T-helper 2 cell treated with Interferon-gamma antibody and Interleukin-4, amounts not matched to agents 5 μg/mL and 100 μg/mL, for 36 hours (primary cell): ENCODE data around the gene TSG101.

Experiments used
- DNase-seq: peaks from one replicate; pipeline ENCODE4 v3.0.0; 2021; ENCODE audit warnings: low spot score
- H3K27ac Mint-ChIP-seq: one replicate; pipeline ENCODE4 v1.8.0; 2021; ENCODE audit warnings: mild to moderate bottlenecking, mixed read lengths
- H3K27me3 Mint-ChIP-seq: one replicate; pipeline ENCODE4 v1.8.0; 2021; ENCODE audit warnings: low read depth, mixed read lengths
- H3K36me3 Mint-ChIP-seq: one replicate; pipeline ENCODE4 v1.8.0; 2021; ENCODE audit warnings: low read depth, mixed read lengths
- H3K4me1 Mint-ChIP-seq: one replicate; pipeline ENCODE4 v1.8.0; 2021; ENCODE audit warnings: low read depth, mixed read lengths
- H3K4me3 Mint-ChIP-seq: one replicate; pipeline ENCODE4 v1.8.0; 2022; ENCODE audit warnings: mild to moderate bottlenecking, moderate library complexity, mixed read lengths
- H3K9me3 Mint-ChIP-seq: one replicate; pipeline ENCODE4 v1.8.0; 2021; ENCODE audit warnings: mixed read lengths

The TSG101 gene

GRCh38 chr11:18526521-18527296 lies at the start of gene TSG101:
Gene TSG101, minus strand, starts transcription at chr11:18526942. Its CDS starts 126 bp downstream, at chr11:18526816.
- H3K9me3 Mint-ChIP-seq: no peaks in the 10 kb centered on the region
- peaks cover 22% of the 10 kb centered on the region for H3K4me1 Mint-ChIP-seq
- H3K4me3 Mint-ChIP-seq: peak within 1 kb of the TSS; percentile 100
- peaks cover 20% of the 10 kb centered on the region for H3K36me3 Mint-ChIP-seq
- no peaks in the 10 kb centered on the region for H3K27me3 Mint-ChIP-seq
- peak within 1 kb of the TSS; percentile 100 for H3K27ac Mint-ChIP-seq
- peak; percentile 95 for DNase-seq

- Mint-ChIP-seq H3K4me3 (no peak overlapping the region), H3K4me1 (peaks cover 31% of the 10 kb centered on the region), H3K9me3 (no peaks in the 10 kb centered on the region), H3K27me3 (no peaks in the 10 kb centered on the region), H3K27ac (peak overlapping the region; percentile 49), H3K36me3 (peaks cover 43% of the 10 kb centered on the region)
- DNase-seq: no peak
Observed at GRCh38 chr11:18575361-18575760, 48.6 kb upstream of the TSG101 start.

GRCh38 chr11:18567081-18567480 lies 40.3 kb upstream of the TSG101 start:
- H3K27me3 Mint-ChIP-seq: no peaks in the 10 kb centered on the region
- H3K36me3 Mint-ChIP-seq: peaks cover 10% of the 10 kb centered on the region
- no peak overlapping the region for H3K4me3 Mint-ChIP-seq
- no peak for DNase-seq
- no peak overlapping the region for H3K27ac Mint-ChIP-seq
- no peaks in the 10 kb centered on the region for H3K9me3 Mint-ChIP-seq
- peaks cover 1% of the 10 kb centered on the region for H3K4me1 Mint-ChIP-seq

GRCh38 chr11:18566406-18566805 lies 39.7 kb upstream of the TSG101 start:
- H3K27me3 Mint-ChIP-seq: no peaks in the 10 kb centered on the region
- H3K4me3 Mint-ChIP-seq: no peak overlapping the region
- peaks cover under 1% of the 10 kb centered on the region for H3K4me1 Mint-ChIP-seq
- H3K9me3 Mint-ChIP-seq: no peaks in the 10 kb centered on the region
- peaks cover 9% of the 10 kb centered on the region for H3K36me3 Mint-ChIP-seq
- DNase-seq: no peak
- no peak overlapping the region for H3K27ac Mint-ChIP-seq

- Mint-ChIP-seq H3K27ac (no peak overlapping the region), H3K4me1 (no peaks in the 10 kb centered on the region)
Observed at GRCh38 chr11:18564149-18564548, 37.4 kb upstream of the TSG101 start.

GRCh38 chr11:18563090-18563730 lies 36.5 kb upstream of the TSG101 start:
- Mint-ChIP-seq H3K27ac (no peak overlapping the region), H3K4me1 (no peaks in the 10 kb centered on the region), H3K27me3 (no peaks in the 10 kb centered on the region), H3K4me3 (no peak overlapping the region), H3K36me3 (peaks cover 3% of the 10 kb centered on the region), H3K9me3 (no peaks in the 10 kb centered on the region)
- DNase-seq: no peak

More at GRCh38 chr11:18564149-18564548, 37.4 kb upstream of the TSG101 start:
- no peaks in the 10 kb centered on the region for H3K27me3 Mint-ChIP-seq
- no peak overlapping the region for H3K4me3 Mint-ChIP-seq
- H3K9me3 Mint-ChIP-seq: no peaks in the 10 kb centered on the region
- no peak for DNase-seq
- peaks cover 3% of the 10 kb centered on the region for H3K36me3 Mint-ChIP-seq

- Mint-ChIP-seq H3K4me3 (no peak overlapping the region), H3K9me3 (no peaks in the 10 kb centered on the region), H3K27me3 (no peaks in the 10 kb centered on the region), H3K36me3 (peaks cover 17% of the 10 kb centered on the region), H3K4me1 (no peaks in the 10 kb centered on the region), H3K27ac (no peak overlapping the region)
- no peak for DNase-seq
Observed at GRCh38 chr11:18548001-18548400, 21.3 kb upstream of the TSG101 start.

- Mint-ChIP-seq H3K27me3 (no peaks in the 10 kb centered on the region), H3K36me3 (peaks cover 9% of the 10 kb centered on the region), H3K27ac (peak overlapping the region; percentile 49), H3K4me3 (no peak overlapping the region), H3K9me3 (no peaks in the 10 kb centered on the region), H3K4me1 (peaks cover 4% of the 10 kb centered on the region)
- no peak for DNase-seq
Observed at GRCh38 chr11:18540207-18541009, 13.7 kb upstream of the TSG101 start.

GRCh38 chr11:18536209-18536608 lies 9.5 kb upstream of the TSG101 start:
- no peak overlapping the region for H3K4me3 Mint-ChIP-seq
- no peak overlapping the region for H3K27ac Mint-ChIP-seq
- DNase-seq: no peak
- H3K9me3 Mint-ChIP-seq: no peaks in the 10 kb centered on the region
- peaks cover 7% of the 10 kb centered on the region for H3K36me3 Mint-ChIP-seq
- peaks cover 6% of the 10 kb centered on the region for H3K4me1 Mint-ChIP-seq
- no peaks in the 10 kb centered on the region for H3K27me3 Mint-ChIP-seq

- Mint-ChIP-seq H3K4me1 (peaks cover 2% of the 10 kb centered on the region), H3K27me3 (no peaks in the 10 kb centered on the region), H3K9me3 (no peaks in the 10 kb centered on the region), H3K36me3 (peaks cover 7% of the 10 kb centered on the region), H3K4me3 (no peak overlapping the region), H3K27ac (no peak overlapping the region)
- DNase-seq: no peak
Observed at GRCh38 chr11:18534245-18534644, 7.5 kb upstream of the TSG101 start.

- no peak for DNase-seq
- no peaks in the 10 kb centered on the region for H3K9me3 Mint-ChIP-seq
- no peak overlapping the region for H3K27ac Mint-ChIP-seq
- peaks cover 2% of the 10 kb centered on the region for H3K4me1 Mint-ChIP-seq
- H3K4me3 Mint-ChIP-seq: no peak overlapping the region
- no peaks in the 10 kb centered on the region for H3K27me3 Mint-ChIP-seq
- peaks cover 7% of the 10 kb centered on the region for H3K36me3 Mint-ChIP-seq
Observed at GRCh38 chr11:18533365-18533764, 6.6 kb upstream of the TSG101 start.

- Mint-ChIP-seq H3K27ac (peak overlapping the region; percentile 100), H3K9me3 (no peaks in the 10 kb centered on the region), H3K4me1 (peaks cover 15% of the 10 kb centered on the region), H3K27me3 (no peaks in the 10 kb centered on the region), H3K4me3 (peak overlapping the region; percentile 100), H3K36me3 (peaks cover 14% of the 10 kb centered on the region)
- DNase-seq: no peak
Observed at GRCh38 chr11:18527512-18527911, 770 bp upstream of the TSG101 start.

GRCh38 chr11:18526130-18526520 lies 617 bp downstream of the TSG101 start:
- DNase-seq: no peak
- Mint-ChIP-seq H3K27ac (peak overlapping the region; percentile 100), H3K27me3 (no peaks in the 10 kb centered on the region), H3K4me3 (peak overlapping the region; percentile 100), H3K9me3 (no peaks in the 10 kb centered on the region), H3K36me3 (peaks cover 20% of the 10 kb centered on the region), H3K4me1 (peaks cover 20% of the 10 kb centered on the region)

- H3K4me3 Mint-ChIP-seq: no peak overlapping the region
- no peak for DNase-seq
- H3K9me3 Mint-ChIP-seq: no peaks in the 10 kb centered on the region
- peak overlapping the region; percentile 39 for H3K27ac Mint-ChIP-seq
- H3K4me1 Mint-ChIP-seq: peaks cover 20% of the 10 kb centered on the region
- H3K27me3 Mint-ChIP-seq: no peaks in the 10 kb centered on the region
- peaks cover 20% of the 10 kb centered on the region for H3K36me3 Mint-ChIP-seq
Observed at GRCh38 chr11:18524248-18524647, 2.5 kb downstream of the TSG101 start.
